Hematopoietic multipotent progenitor cell (in vitro differentiated cells): ENCODE results near the gene HMX1. TPM values are rescaled to one million over a fixed set of nuclear protein-coding genes. Genes with fewer than 3 reads are reported as not detected.

Experiments used
- DNase-seq, 3 donors: peaks; one replicate each; pipeline ENCODE4 v3.0.0-alpha.2; 2011 to 2015; ENCODE audit warnings: low read depth in 2 of 3, low spot score in 2 of 3
- total RNA-seq: library from RNA; depleted of rRNA; stranded (reverse); fragments of >200 nt; gene quantifications from one replicate; pipeline ENCODE4 v1.2.3, GENCODE V29; 2012

Gene HMX1
- total RNA-seq, 1 donor: not detected

DNA sequence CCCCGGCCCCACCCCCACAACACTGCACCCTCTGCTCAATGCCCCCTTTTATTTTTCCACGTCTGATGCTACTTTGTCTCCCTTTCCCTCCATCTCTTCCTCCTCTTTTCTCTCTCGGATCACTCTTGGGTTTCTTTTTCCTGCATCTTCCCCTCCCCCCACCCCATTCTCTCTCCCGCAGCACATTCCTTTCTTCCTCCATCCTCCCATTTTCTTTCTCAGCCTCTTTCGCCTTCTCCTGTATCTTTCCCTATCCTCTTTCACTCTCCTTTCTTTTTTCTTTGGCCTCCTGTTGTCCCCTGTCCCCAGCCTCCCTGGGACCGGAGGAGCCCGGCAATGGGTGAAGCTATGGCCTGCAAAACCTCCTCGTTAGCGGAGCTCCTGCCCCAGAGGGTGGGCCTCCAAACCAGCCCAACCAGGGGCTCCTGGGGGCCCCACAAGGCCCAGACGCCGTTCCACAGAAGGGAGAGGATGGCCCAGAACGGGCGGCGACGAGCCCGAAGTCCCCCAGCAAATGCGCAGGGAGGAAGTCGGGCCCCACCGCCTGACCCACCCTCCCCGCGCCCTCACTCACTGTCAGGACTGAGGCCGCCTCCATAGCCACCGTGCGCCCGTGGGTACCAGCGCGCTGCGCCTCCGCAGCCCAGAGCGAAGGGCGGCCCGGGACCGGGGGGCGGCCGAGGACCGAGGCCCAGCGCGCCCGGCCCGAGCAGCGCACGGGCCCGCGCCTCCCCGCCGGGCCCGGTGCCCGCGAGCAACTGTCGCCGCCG lies 807 bp downstream of the HMX1 start:
- DNase-seq: no peak

DNA sequence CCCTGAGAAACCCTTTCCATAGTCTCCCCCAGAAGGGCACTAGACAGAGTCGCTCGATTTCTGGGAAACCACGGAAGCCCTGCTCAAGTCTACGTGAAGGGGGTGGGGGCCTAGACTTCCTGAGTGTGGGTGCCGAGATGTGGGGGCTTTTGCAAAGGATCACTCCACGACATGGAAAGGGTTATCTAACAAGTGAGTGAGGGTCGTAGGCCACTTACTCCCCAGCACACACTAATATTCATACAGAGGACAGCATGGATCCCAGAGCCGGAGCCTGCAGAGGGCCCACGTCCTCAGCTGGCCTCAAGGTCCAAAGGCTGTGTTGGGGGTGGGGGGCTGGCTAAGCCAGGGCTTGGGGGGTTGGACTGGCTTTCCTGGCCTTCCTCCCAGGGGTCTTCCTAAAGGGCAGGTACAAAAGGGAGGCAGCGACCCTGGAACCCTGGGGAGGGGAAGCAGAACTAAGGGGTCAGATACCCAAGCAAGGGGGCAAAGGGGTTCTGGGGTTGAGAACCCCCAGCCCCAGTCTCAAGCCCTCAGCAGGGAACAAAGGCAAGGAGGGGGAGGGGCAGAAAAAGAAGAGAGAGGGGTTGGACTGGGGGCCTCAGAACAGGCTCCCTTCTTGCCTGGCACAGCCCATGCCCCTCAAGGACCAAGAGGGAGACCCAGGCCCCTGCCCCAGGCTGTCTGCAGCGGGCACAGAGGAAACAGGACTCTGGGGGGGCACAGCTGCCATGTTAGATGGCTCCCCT lies 1.6 kb downstream of the HMX1 start:
- no peak for DNase-seq

DNA sequence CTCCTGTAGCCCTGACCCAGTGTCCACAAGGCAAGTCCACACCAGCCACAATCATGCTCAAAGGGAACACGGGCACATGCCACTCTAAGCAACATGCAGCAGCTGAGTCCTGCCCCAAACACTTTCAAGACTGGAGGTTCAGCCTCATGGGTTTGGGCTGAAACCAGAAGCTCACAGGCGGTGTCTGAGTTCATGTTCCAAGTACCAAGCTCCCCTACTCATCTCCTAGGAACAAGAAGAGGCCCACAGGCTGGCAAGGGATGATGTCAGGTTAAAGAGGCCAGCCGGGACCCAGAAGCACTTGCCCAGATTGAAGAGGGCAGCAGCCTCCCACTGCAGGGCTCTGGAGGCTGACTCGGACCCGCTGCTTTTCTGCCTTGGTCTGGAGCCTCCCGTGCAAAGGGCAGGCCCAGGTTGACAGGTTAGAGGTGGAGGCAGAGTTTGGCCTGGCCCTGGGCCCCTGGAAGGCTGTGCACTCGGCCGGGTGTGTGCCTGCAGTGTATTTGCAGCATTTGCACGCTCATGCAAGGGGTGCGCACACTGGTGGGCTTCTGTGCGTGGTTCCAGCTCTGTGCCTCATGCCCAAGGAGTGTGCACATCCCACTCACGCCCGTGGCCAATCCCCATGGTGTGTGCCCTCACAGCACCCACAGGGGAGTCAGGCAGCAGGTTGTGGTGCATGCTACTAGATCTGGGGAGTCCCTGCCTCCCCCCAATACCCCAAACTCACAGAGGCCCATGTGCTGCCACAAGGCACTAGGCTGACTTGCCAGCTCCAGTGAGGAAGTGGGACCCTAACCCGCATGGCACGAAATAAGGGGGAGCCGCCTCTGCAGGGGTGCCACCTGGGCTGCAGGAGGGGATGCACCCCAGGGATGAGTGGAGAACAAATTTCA lies 2.4 kb downstream of the HMX1 start:
- no peak for DNase-seq

DNA sequence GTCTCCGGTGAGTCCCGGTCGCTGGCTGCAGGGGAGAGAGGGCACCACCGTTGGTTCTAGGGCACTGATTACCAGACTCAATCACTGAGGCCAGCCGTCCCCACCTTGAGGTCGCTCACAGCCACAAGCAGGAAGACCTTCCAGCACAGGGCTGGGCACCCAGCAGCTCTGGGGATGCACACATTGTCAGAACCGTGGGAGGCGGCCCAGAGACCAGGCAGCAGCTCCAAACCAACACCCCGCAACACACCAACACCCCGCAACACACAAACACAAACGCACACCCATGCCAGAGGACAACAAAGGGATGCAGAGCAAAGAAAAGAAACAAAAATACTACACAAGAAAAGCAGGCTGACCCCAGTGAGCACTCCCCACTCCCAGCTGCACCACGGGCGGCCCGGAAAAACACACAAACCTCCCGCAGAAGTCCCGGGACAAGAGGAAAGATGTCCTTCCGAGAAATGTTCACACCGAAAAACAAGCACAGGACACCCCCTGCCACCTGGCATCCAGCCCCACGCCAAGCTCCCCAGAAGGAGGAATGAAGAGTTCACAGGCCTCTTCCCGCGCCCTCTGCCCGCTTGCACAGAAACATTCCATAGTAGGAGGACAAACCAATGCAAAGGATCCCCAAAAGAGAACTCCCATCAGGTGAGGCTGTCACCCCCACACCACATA lies 3.2 kb downstream of the HMX1 start:
- DNase-seq: no peak

DNA sequence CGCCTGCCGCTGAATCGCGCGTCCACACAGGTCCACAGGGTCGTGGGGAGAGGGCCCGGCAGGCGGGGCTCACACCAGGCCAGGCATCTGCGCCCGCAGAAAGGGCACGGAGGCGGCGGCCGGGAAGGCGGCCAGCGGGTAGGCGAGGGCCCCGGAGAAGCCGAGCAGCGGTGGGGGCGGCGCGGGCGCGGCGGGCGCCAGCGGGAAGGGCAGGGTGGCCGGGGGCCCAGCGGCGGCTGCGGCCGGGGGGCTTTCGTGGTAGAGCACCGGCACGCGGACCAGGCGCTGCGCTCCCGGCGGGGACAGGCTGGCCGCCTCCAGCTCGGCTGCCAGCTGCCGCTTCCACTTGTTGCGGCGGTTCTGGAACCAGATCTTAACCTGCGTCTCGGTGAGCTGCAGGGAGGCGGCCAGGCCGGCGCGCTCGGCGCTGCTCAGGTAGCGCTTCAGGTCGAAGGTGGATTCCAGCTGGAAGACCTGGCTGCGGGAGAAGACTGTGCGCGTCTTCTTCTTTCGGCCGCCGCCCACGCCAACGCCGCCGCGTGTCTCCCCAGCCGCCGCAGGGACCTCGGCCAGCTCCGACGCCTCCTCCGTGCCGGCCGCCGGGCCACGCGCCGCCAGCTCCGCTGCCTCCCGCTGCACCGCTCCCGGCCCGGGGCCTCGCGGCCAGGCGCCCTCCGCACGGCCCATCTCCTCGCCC lies 3.9 kb downstream of the HMX1 start:
- no peak for DNase-seq

DNA sequence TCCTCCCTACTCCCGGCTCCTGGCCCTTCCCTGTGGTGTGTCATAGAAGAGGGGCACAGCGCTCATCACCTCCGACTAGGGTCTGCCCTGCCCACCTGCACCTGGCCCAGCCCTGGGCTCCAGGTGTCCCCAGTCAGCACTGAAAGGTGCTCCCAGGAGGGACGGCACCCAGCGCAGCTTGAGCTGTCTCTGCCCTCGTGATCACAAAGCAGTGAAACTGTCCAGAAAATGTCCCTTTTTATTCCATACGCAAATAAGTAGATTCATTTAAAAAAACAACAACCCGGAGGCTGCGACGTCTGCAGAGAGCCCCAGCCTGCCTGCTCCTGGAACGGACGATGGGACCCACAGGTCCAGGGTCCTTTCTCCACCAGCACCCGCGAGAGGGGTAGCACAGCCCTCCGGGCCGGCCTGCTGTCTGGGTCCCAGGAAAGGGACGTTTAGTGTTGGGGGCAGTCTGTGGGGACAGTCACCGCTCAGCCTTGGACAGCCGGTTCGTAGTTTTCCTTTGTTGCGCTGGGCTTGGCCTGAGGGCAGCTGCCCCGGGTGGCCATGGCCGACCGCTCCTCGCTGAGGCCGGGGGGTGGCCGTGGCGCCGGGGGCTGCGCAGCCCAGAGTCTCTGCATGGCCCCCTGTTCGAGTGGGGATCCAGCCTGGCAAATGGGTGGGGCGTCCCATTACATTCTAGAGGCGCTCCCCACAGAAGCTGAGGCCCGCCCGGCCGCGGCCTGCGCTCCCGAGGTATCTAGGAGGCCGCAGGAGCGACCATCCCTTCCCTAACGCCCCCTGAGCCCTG lies 4.6 kb downstream of the HMX1 start:
- DNase-seq: no peak

DNA sequence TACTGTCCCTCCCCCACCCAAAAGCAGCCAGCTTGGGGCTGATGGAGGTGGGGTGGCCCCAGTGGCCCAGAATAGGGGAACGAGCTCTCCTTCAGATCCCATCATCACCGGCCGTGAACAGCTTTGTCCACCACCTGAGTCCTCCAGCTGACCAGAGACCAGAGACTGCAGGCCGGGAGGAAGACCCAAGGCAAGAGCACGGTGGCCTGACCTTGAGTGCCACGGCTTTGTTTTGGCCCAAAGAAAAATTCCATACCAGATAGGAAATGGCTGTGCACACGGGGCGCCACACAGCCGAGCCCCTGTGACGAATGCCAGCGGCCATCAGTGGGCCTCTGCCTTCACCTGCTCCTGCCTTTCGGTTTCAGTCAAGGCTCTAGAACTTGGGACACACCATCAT lies 5.2 kb downstream of the HMX1 start:
- DNase-seq: no peak

DNA sequence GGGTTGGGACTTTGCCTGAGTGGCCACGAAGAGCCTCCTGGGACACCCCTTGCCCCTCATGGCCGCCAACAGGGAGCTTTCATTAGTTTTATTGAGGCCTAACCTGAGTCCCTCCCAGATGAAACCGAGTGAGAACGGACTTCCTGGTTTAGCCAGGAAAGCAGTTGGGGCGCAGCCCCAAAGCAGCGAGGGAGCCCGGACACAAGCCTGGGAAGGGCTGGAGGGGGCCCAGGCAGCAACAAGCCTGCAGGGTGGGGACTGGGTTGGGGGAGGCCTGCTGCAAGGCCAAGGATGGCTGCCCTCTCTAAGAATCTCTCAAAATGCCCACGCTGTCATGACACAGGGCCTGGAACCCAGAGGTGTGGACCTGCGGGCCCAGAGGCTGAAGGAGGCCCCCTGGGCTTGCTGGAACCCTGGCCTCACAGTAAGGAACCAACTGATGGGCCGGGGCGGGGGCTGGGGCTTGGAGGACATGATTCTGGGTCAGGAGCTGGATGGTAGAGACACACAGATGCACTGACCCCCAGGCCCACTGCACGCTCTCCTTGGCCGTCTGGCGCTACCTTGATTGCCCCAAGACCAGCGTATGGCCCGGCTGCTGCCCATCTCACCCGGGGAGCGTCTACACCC lies 5.8 kb downstream of the HMX1 start:
- DNase-seq: no peak

DNA sequence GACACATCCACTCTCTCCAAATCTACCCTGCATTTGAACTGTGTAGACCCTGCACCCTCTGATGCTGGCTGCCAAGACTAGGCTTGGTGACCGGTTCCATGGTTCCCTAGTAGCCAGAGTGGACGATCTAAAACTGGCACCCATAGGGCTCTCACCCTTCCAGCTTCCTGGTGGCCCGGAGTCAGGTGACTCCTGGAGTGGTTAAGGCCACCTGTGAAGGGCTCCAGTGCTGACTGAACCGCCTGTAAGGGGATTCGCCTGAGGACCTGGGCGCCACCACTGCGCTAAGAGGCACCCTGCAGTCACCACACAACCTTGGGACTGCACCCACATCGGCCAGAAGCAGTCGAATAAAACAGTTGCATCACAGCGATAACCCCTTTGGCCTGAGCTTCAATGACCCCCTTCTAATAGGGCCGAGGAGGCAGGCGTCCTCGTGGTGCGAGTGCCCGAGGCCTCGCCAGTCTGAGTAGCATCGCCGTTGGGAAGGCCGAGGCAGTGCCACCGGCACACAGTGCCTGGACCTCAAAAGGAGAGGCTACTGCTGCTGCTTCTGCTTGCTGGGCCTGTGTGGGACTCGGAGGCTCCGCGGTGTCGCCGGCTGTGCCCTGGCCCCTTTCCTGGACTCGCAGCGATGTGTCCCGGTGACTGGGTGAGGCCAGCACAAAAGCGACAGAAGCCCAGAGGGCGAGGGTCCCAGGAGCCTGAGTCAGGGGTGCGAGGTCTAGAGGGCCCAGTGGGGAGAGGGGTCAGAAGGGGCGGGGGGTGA lies 6.5 kb downstream of the HMX1 start:
- DNase-seq: no peak

DNA sequence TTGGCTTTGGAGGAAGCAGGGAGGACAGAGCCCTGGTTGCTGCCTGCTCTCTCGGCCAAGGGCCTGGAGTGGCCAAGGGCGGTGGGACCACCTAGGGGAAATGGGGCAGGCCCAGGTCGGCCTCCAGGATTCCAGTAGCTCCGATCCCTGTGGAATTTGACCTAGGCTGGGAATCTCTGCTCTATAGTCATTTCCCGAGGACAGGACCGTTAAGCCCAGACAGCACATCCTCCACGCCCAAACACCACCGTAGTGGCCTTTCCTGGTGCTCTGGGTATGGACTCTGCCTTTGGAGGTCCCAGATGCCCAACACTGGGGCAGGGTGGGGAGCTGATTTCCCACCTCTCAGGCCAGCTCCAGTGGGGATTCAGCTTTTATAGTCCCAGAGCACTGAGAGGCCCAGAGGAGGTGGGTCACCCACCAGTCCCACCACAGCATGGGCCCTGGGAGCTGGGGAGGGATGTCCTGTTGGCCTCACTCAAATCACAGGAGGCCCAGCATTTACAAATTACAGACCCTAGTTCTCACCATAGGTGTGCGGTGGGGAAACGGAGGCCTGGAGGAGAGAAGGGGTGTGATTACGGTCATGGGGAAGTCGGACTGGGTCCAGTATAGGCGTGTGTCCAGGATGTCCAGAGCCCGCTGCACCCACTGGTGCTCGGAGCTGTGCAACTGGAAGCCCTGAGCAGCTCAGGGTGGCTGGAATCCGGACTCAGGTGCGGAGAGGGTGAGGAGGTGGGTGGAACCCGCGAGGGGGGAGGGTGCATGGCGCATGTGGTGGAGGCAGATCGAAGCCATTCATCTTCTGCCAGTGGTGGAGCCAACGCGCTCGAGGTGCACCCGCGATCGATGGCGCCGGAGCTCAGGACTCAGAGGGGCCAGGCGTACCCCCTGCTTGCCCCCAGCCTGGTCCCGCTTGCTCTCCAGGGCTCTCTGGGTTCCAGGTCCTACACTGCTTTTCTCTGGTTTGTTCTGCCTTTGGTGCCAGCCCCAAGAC lies 7.7 kb downstream of the HMX1 start:
- no peak for DNase-seq

DNA sequence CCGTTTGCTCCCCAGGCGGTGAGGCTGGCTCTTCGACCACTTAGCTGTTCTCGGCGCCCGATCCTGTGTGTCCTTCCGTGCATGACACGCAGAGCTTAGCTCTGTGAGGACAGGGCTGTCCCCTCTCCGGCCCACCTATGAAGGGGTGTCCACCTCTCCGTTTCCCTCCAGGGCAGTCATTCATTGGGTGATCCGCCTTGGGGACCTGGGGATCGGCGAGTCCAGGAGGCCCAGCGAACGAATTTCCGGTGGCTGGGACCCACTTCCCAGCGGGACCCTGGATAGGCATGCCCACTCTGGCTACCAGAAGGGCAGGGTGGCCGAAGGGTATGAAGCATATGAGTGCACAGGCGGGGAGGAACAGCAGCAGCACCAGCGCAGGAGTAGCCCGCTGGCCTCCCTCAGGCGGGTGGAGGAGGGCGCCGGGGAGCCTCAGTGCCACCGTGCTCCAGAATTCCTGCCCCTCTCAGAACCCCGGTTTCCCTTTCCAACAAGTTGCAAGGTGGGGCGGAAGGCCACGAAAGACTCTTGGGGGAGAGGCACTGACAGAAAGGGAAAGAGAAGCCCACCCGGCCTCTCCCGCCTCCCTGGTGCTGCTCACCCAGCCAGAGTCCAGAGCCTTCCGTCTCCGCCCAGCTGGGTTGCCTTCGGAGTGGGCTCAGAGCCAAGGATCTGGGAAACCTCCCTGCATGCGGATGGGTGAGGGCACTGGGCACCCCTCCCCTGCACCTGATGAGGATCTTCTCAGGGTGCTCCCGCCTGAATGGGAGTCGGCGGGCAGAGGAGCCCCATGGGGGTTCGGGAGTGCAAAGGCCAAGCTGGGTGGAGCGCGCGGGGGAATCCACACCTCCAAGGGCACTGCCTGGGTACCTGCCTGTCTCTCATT lies 8.6 kb downstream of the HMX1 start:
- no peak for DNase-seq

DNA sequence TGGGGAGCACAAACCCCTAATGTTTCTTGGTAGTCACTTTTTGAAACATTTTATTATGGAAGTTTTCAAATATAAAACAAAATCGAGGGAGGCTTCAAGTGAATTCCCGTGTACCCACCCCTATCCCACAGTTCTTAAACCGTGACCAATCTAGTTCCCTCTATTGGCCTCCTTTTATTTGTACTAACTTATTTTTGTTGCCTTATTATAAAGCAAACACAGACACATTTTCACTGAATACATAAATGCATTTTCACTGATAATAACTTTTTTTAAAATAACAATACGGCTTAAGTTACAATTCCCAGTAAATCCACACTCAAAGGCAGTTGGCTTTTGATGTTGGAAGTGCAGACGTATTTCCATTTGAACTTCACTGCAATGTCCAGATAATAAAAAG lies 9.3 kb downstream of the HMX1 start:
- no peak for DNase-seq

DNA sequence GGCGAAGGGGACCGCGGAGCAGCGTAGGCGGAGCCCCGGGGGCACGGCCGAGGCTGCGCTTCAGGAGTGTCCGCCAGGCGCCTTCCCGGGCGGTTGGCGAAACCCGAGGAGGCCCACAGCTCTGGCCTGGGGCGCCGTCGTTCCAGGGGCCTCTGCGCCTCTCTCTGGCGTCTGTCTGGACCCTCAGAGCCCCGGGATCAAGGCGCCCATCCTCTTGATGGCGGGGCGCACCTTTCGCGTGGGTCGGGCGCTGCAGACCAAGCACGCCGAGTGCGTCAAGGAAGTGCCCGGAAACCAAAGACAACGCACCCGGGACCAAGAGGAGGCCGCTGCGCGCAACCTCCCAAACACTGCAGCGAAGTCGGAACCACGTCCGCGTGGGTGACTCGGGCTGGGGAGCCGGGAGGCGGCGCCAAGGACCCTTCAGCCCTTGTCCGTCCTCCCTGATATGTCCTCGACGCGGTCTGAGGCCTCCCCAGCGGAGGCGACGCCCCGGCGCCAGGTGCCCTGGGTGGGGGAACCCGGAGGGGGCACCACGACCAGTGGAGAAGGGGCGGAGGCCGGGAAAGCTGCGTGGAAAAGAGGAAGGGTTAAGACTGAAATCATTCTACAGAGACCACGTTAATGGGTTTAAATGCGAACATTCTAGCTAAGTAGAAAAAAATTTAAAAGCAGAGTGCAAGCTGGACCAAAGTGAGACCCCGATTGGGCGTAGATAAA lies 9.9 kb downstream of the HMX1 start:
- no peak for DNase-seq

DNA sequence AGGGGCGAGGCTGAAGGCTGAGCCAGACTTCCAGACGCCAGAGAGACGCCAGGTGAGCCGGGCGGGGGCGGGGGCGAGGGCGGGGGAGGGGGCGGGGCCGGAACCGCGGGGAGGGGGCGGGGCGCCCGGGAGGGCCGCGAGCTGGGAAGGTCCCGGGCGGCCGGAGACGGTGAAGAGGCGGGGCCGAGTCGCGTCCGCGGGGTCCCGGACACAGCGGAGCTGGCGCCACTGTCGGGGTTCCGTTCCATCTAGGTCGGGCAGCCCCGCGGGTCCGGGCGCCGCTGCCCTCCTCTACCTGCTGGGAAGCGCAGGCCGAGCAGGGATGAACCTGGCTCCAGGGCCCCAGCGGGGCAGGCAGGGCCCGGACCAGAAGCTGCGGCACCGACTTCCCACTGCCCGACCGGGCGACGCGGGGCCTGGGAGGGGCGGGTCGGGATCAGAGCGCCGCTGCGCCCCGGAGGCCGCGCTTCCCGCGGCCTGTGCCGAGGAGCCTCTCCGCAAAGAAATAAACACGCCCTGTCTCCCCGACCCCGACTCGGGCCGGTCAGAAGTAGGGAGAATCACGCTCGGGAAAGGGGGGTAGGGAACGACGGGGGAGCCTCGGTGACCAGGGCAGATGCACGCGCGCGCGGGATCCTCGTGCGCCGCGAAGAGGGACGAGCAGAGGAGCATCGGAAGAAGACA lies 10.6 kb downstream of the HMX1 start:
- DNase-seq: no peak
